ENCODE data around the gene PSMA2. TPM values are rescaled to one million over a fixed set of nuclear protein-coding genes. Genes with fewer than 3 reads are reported as not detected.
A peak's percentile ranks its signal among the peaks of the same experiment; 100 is the strongest.

The PSMA2 gene
- total RNA-seq, 1 donor from 2014 or later = 316 TPM

DNA sequence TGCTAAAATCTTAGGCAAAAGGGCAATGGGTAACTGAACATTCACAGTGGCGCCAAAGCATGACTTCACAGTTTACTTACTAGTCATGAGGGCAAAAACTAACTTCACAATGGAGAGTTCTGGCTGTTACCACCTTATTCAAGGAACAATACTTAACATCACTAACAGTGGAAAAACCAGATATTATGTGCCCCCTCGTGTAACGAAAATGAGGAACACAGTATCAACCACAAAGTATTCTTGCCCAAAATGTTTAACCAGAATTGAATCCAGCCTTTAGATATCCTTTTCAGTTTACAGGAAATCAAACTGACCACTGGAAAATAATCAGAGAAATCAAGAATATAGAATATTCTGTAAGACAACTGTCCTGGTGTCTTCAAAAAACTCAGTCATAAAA, 29.6 kb downstream of the PSMA2 start:
- no peak overlapping the region for H3K4me2 ChIP-seq
- H3K4me3 Mint-ChIP-seq = no peak overlapping the region
- no peaks in the 10 kb centered on the region for H3K79me2 ChIP-seq (ENCODE audit: low read depth)
- no peaks in the 10 kb centered on the region for H3K4me1 ChIP-seq
- H4K20me1 ChIP-seq (ENCODE audit: low read depth) = no peaks in the 10 kb centered on the region
- no peaks in the 10 kb centered on the region for H3K4me1 Mint-ChIP-seq
- H3K27me3 ChIP-seq = no peaks in the 10 kb centered on the region
- no peak for DNase-seq (ENCODE audit: low spot score)
- H3K27me3 Mint-ChIP-seq (ENCODE audit: insufficient read depth, low read depth) = no peaks in the 10 kb centered on the region
- no peak overlapping the region for H3K9ac ChIP-seq
- H3K9me3 ChIP-seq (ENCODE audit: low read depth) = no peaks in the 10 kb centered on the region
- no peak overlapping the region for H2AFZ ChIP-seq (replicated peaks)
- no peaks in the 10 kb centered on the region for H3K36me3 ChIP-seq
- TF ChIP-seq, protein P1, sequence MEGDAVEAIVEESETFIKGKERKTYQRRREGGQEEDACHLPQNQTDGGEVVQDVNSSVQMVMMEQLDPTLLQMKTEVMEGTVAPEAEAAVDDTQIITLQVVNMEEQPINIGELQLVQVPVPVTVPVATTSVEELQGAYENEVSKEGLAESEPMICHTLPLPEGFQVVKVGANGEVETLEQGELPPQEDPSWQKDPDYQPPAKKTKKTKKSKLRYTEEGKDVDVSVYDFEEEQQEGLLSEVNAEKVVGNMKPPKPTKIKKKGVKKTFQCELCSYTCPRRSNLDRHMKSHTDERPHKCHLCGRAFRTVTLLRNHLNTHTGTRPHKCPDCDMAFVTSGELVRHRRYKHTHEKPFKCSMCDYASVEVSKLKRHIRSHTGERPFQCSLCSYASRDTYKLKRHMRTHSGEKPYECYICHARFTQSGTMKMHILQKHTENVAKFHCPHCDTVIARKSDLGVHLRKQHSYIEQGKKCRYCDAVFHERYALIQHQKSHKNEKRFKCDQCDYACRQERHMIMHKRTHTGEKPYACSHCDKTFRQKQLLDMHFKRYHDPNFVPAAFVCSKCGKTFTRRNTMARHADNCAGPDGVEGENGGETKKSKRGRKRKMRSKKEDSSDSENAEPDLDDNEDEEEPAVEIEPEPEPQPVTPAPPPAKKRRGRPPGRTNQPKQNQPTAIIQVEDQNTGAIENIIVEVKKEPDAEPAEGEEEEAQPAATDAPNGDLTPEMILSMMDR (IDR thresholded peaks at IDR 0.05) = no peak
- no peak for TF ChIP-seq EZH2 (IDR thresholded peaks at IDR 0.05)
- TF ChIP-seq EZH2phosphoT487 (IDR thresholded peaks at IDR 0.05) = no peak
- H3K4me3 ChIP-seq = no peak overlapping the region
- peaks cover 2% of the 10 kb centered on the region for H3K36me3 Mint-ChIP-seq
- no peaks in the 10 kb centered on the region for H3K9me3 Mint-ChIP-seq
- H3K27ac Mint-ChIP-seq = no peak overlapping the region
- no peaks in the 10 kb centered on the region for H3F3A ChIP-seq (ENCODE audit: low read depth)
- no peak overlapping the region for H3K27ac ChIP-seq

DNA sequence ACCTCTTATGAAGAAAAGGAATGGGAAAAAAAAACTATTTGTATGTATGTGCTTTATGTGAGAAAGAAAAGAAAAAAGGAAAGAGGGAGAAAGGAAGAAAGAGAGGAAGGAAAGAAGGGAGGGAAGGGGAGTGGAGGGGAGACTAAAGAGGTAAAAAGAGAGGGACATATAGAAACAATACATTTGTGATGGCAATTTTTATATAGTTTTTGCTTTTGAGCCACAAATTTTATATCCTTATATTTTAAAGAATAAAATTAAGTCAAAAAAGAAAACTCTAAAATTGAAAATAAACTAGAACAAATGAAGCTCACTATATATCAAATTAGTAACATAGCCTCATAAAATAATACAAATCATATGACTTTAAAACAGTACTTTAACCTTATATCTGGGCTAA, 31.1 kb downstream of the PSMA2 start:
- Histone ChIP-seq H3K4me2 (no peak overlapping the region), H2AFZ (replicated peaks) (no peak overlapping the region), H3K27me3 (no peaks in the 10 kb centered on the region), H3K36me3 (no peaks in the 10 kb centered on the region), H3K9me3 (ENCODE audit: low read depth) (no peaks in the 10 kb centered on the region), H3K9ac (no peak overlapping the region), H3K79me2 (ENCODE audit: low read depth) (no peaks in the 10 kb centered on the region), H3K4me3 (no peak overlapping the region), H3K27ac (no peak overlapping the region), H4K20me1 (ENCODE audit: low read depth) (no peaks in the 10 kb centered on the region), H3K4me1 (no peaks in the 10 kb centered on the region), H3F3A (ENCODE audit: low read depth) (no peaks in the 10 kb centered on the region)
- TF ChIP-seq EZH2phosphoT487 (IDR thresholded peaks at IDR 0.05) (no peak), EZH2 (IDR thresholded peaks at IDR 0.05) (no peak)
- TF ChIP-seq, protein P1 (IDR thresholded peaks at IDR 0.05) = no peak
- H3K36me3 Mint-ChIP-seq = peaks cover 2% of the 10 kb centered on the region
- no peak overlapping the region for H3K4me3 Mint-ChIP-seq
- DNase-seq (ENCODE audit: low spot score) = no peak
- peaks cover 7% of the 10 kb centered on the region for H3K9me3 Mint-ChIP-seq
- no peaks in the 10 kb centered on the region for H3K4me1 Mint-ChIP-seq
- H3K27me3 Mint-ChIP-seq (ENCODE audit: insufficient read depth, low read depth) = no peaks in the 10 kb centered on the region
- H3K27ac Mint-ChIP-seq = no peak overlapping the region

DNA sequence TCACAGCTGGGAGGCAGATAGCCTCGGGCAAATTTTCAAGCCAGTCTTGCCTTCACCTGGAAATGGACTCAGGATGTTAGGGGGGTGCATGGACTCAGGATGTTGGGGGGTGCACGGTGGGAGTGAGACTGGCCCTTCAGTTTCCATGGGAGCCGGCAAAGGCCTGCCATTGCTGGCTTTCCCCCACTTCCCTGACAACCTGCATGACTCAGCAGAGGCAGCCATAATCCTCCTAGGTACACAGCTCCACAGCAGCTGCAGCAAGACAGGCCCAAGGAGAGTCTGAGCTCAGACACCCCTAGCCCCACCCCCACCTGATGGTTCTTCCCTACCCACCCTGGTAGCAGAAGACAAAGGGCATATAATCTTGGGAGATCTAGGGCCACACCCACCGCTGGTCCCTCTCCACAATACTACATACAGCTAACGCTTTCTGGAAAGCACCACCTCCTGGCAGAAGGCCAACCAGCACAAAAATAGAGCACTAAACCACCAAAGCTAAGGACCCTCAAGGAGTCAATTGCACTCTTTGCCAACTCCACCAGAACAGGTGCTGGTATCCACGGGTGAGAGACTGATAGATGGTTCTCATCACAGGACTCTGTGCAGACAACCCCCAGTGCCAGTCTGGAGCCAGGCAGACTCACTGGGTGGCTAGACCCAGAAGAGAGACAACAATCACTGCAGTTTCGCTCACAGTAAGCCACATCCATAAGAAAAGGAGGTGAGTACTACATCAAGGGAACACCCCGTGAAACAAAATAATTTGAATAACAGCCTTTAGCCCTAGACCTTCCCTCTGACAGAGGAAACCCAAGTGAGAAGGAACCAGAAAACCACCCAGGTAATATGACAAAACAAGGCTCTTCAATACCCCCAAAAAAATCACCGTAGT, 38.4 kb downstream of the PSMA2 start:
- H3K4me2 ChIP-seq = peak overlapping the region; percentile 8
- no peak overlapping the region for H2AFZ ChIP-seq (replicated peaks)
- H3K27me3 Mint-ChIP-seq (ENCODE audit: insufficient read depth, low read depth) = peaks cover 5% of the 10 kb centered on the region
- no peak overlapping the region for H3K27ac Mint-ChIP-seq
- no peaks in the 10 kb centered on the region for H3K27me3 ChIP-seq
- no peak overlapping the region for H3K4me3 Mint-ChIP-seq
- H3K36me3 Mint-ChIP-seq = peaks cover 4% of the 10 kb centered on the region
- H3K9ac ChIP-seq = no peak overlapping the region
- TF ChIP-seq EZH2 (IDR thresholded peaks at IDR 0.05) = no peak
- TF ChIP-seq, protein P1 (IDR thresholded peaks at IDR 0.05) = no peak
- TF ChIP-seq EZH2phosphoT487 (IDR thresholded peaks at IDR 0.05) = no peak
- H3K4me1 Mint-ChIP-seq = peaks cover 15% of the 10 kb centered on the region
- no peak overlapping the region for H3K4me3 ChIP-seq
- no peak for DNase-seq (ENCODE audit: low spot score)
- peaks cover 17% of the 10 kb centered on the region for H3K4me1 ChIP-seq
- H4K20me1 ChIP-seq (ENCODE audit: low read depth) = no peaks in the 10 kb centered on the region
- no peaks in the 10 kb centered on the region for H3K36me3 ChIP-seq
- H3F3A ChIP-seq (ENCODE audit: low read depth) = peaks cover 19% of the 10 kb centered on the region
- peaks cover 17% of the 10 kb centered on the region for H3K9me3 Mint-ChIP-seq
- no peaks in the 10 kb centered on the region for H3K9me3 ChIP-seq (ENCODE audit: low read depth)
- H3K27ac ChIP-seq = no peak overlapping the region
- H3K79me2 ChIP-seq (ENCODE audit: low read depth) = no peaks in the 10 kb centered on the region

Measured in neural progenitor cell (in vitro differentiated cells).